H9 (cell line): ENCODE measurements around the gene MAN1A1. TPM values are rescaled to one million over a fixed set of nuclear protein-coding genes. Genes with fewer than 3 reads are reported as not detected.

Experiments
- DNase-seq: peaks from one replicate; pipeline ENCODE4 v3.0.0-alpha.2; 2017
- H2AFZ ChIP-seq: one replicate; pipeline ENCODE4 v1.6.1; 2013; ENCODE audit warnings: mild to moderate bottlenecking, low read length, control low read depth, moderate library complexity
- H2AK5ac ChIP-seq: 2 replicates; pipeline ENCODE4 v1.6.1; 2013; ENCODE audit warnings: low read length, control low read depth, mixed read lengths; ENCODE audit not compliant: insufficient read length
- H2BK120ac ChIP-seq: one replicate; pipeline ENCODE4 v1.6.1; 2013; ENCODE audit warnings: low read depth, mild to moderate bottlenecking, low read length, control low read depth, inconsistent platforms; ENCODE audit not compliant: poor library complexity, severe bottlenecking
- H2BK12ac ChIP-seq: 2 replicates; pipeline ENCODE4 v1.6.1; 2013; ENCODE audit warnings: low read length, control low read depth, mixed read lengths, low read depth; ENCODE audit not compliant: insufficient read length
- H2BK15ac ChIP-seq: 2 replicates; pipeline ENCODE4 v1.6.1; 2013; ENCODE audit warnings: low read depth, low read length, control low read depth
- H2BK20ac ChIP-seq: one replicate; pipeline ENCODE4 v1.6.1; 2013; ENCODE audit warnings: low read depth, mild to moderate bottlenecking, low read length, control low read depth, inconsistent platforms; ENCODE audit not compliant: poor library complexity, severe bottlenecking
- H2BK5ac ChIP-seq: 2 replicates; pipeline ENCODE4 v1.6.1; 2013; ENCODE audit warnings: low read length, control low read depth, mixed read lengths; ENCODE audit not compliant: insufficient read length
- H3K14ac ChIP-seq: 2 replicates; pipeline ENCODE4 v1.6.1; 2013; ENCODE audit warnings: low read length, control low read depth; ENCODE audit not compliant: insufficient read depth
- H3K18ac ChIP-seq: 2 replicates; pipeline ENCODE4 v1.6.1; 2013; ENCODE audit warnings: low read depth, mild to moderate bottlenecking, mixed read lengths, low read length, control low read depth; ENCODE audit not compliant: insufficient read length
- H3K23ac ChIP-seq: 2 replicates; pipeline ENCODE4 v1.6.1; 2013; ENCODE audit warnings: low read length, control low read depth, mixed read lengths, low read depth; ENCODE audit not compliant: insufficient read length
- H3K23me2 ChIP-seq: 2 replicates; pipeline ENCODE4 v1.6.1; 2013; ENCODE audit warnings: low read depth, mild to moderate bottlenecking, mixed read lengths, low read length, control low read depth; ENCODE audit not compliant: insufficient read length, poor library complexity, severe bottlenecking
- H3K27ac ChIP-seq: 2 replicates; pipeline ENCODE4 v1.5.1; 2013; ENCODE audit warnings: low read length, control low read depth, mixed read lengths, low read depth; ENCODE audit not compliant: insufficient read length
- H3K27me3 ChIP-seq: 2 replicates; pipeline ENCODE4 v1.6.1; 2013; ENCODE audit warnings: low read length, control low read depth, inconsistent platforms; ENCODE audit not compliant: insufficient read depth
- H3K4ac ChIP-seq: 2 replicates; pipeline ENCODE4 v1.6.1; 2013; ENCODE audit warnings: low read depth, mild to moderate bottlenecking, control low read depth, inconsistent platforms, low read length, moderate library complexity
- H3K4me1 ChIP-seq: 2 replicates; pipeline ENCODE4 v1.6.1; 2013; ENCODE audit warnings: low read length, control low read depth, inconsistent platforms; ENCODE audit not compliant: insufficient read depth
- H3K4me2 ChIP-seq: 2 replicates; pipeline ENCODE4 v1.6.1; 2013; ENCODE audit warnings: low read length, control low read depth, mixed read lengths; ENCODE audit not compliant: insufficient read length, insufficient read depth
- H3K56ac ChIP-seq: 2 replicates; pipeline ENCODE4 v1.6.1; 2013; ENCODE audit warnings: low read depth, mild to moderate bottlenecking, mixed read lengths, low read length, control low read depth; ENCODE audit not compliant: insufficient read length
- H3K79me1 ChIP-seq: 2 replicates; pipeline ENCODE4 v1.6.1; 2013; ENCODE audit warnings: low read depth, mild to moderate bottlenecking, moderate library complexity, low read length, control low read depth, inconsistent platforms; ENCODE audit not compliant: insufficient read depth, poor library complexity, severe bottlenecking
- H3K79me2 ChIP-seq: 2 replicates; pipeline ENCODE4 v1.6.1; 2013; ENCODE audit warnings: low read length, control low read depth, inconsistent platforms; ENCODE audit not compliant: insufficient read depth
- H3K9ac ChIP-seq: 2 replicates; pipeline ENCODE4 v1.6.1; 2013; ENCODE audit warnings: low read length, control low read depth, mixed read lengths; ENCODE audit not compliant: insufficient read length; ENCODE audit errors: extremely low read depth
- H3K9me3 ChIP-seq: one replicate; pipeline ENCODE4 v1.6.1; 2013; ENCODE audit warnings: low read depth, low read length, inconsistent platforms; ENCODE audit not compliant: control insufficient read depth
- H3T11ph ChIP-seq: one replicate; pipeline ENCODE4 v1.6.1; 2013; ENCODE audit warnings: mild to moderate bottlenecking, low read length, control low read depth, inconsistent platforms
- H4K20me1 ChIP-seq: one replicate; pipeline ENCODE4 v1.6.1; 2013; ENCODE audit not compliant: control insufficient read depth, insufficient read length, insufficient read depth
- H4K5ac ChIP-seq: 2 replicates; pipeline ENCODE4 v1.6.1; 2013; ENCODE audit warnings: low read depth, mild to moderate bottlenecking, mixed read lengths, low read length, control low read depth; ENCODE audit not compliant: insufficient read length
- H4K8ac ChIP-seq: replicated peaks from 2 replicates; pipeline ENCODE4 v1.6.1; 2013; ENCODE audit warnings: low read length, control low read depth, mixed read lengths, low read depth; ENCODE audit not compliant: insufficient read length
- H4K91ac ChIP-seq: 2 replicates; pipeline ENCODE4 v1.6.1; 2013; ENCODE audit warnings: low read depth, mild to moderate bottlenecking, moderate library complexity, mixed read lengths, low read length, control low read depth; ENCODE audit not compliant: insufficient read length
- H3K27ac Mint-ChIP-seq, 3 experiments: 2 replicates in 2 of 3; 3 replicates in 1 of 3; pipeline ENCODE4 v1.8.0; 2020 to 2021; ENCODE audit warnings: mixed read lengths in 3 of 3, mild to moderate bottlenecking in 1 of 3, moderate library complexity in 1 of 3
- H3K27me3 Mint-ChIP-seq: 2 replicates; pipeline ENCODE4 v1.8.0; 2021; ENCODE audit warnings: low read depth, mild to moderate bottlenecking, moderate library complexity, mixed read lengths
- H3K36me3 Mint-ChIP-seq, 3 experiments: 2 replicates in 2 of 3; 3 replicates in 1 of 3; pipeline ENCODE4 v1.8.0; 2020 to 2021; ENCODE audit warnings: low read depth in 3 of 3, mixed read lengths in 3 of 3; ENCODE audit not compliant: insufficient read depth in 1 of 3
- H3K4me1 Mint-ChIP-seq, 2 experiments: 2 replicates each; pipeline ENCODE4 v1.8.0; 2020; ENCODE audit warnings: mixed read lengths in 2 of 2
- H3K4me3 Mint-ChIP-seq, 2 experiments: 2 replicates in 1 of 2; 3 replicates in 1 of 2; pipeline ENCODE4 v1.8.0; 2020 to 2021; ENCODE audit warnings: mild to moderate bottlenecking in 2 of 2, mixed read lengths in 2 of 2, moderate library complexity in 1 of 2
- H3K9me3 Mint-ChIP-seq, 2 experiments: 2 replicates in 1 of 2; 3 replicates in 1 of 2; pipeline ENCODE4 v1.8.0; 2020; ENCODE audit warnings: mild to moderate bottlenecking in 2 of 2, mixed read lengths in 2 of 2, moderate library complexity in 1 of 2
- WGBS: extraction: QIAGEN DNeasy Blood & Tissue Kit; methylation state at CpG from one replicate; pipeline ENCODE4 v1.1.7; 2013; ENCODE audit warnings: missing lambda C conversion rate, low lambda C conversion rate, mixed read lengths; ENCODE audit not compliant: insufficient read length; ENCODE audit errors: extremely low coverage; 5-methylcytosine and 5-hydroxymethylcytosine counted together
- total RNA-seq: library from RNA; stranded (reverse); gene quantifications from 2 replicates; pipeline ENCODE4 v1.2.1, GENCODE V29; 2021
- TF ChIP-seq, protein P1 (sequence below): fragments of 200-600 bp; sonication (generic); conservative IDR thresholded peaks from 3 replicates; pipeline ENCODE4 v1.8.0; 2021; ENCODE audit warnings: antibody characterized with exemption, mild to moderate bottlenecking

MAN1A1 gene
- total RNA-seq, 1 experiment from 2014 or later: 1.6 TPM

GRCh38 chr6:119179842-119180241, 169.7 kb downstream of the MAN1A1 start:
- Histone ChIP-seq H3K27me3 (no peaks in the 10 kb centered on the region), H4K8ac (no peak overlapping the region), H3K9ac (no peak overlapping the region), H4K91ac (no peak overlapping the region), H2BK15ac (no peak overlapping the region), H3T11ph (no peak overlapping the region), H3K18ac (no peak overlapping the region), H2AK5ac (no peak overlapping the region), H2AFZ (no peak overlapping the region), H3K56ac (no peak overlapping the region), H3K23ac (no peak overlapping the region), H3K23me2 (no peaks in the 10 kb centered on the region), H3K14ac (no peak overlapping the region), H2BK5ac (no peak overlapping the region), H3K79me1 (no peaks in the 10 kb centered on the region), H3K79me2 (no peaks in the 10 kb centered on the region), H3K4me1 (no peaks in the 10 kb centered on the region), H3K4ac (no peak overlapping the region), H3K9me3 (no peaks in the 10 kb centered on the region), H2BK120ac (no peak overlapping the region), H4K20me1 (no peaks in the 10 kb centered on the region), H2BK20ac (no peak overlapping the region), H3K27ac (no peak overlapping the region), H3K4me2 (no peak overlapping the region), H4K5ac (no peak overlapping the region), H2BK12ac (no peak overlapping the region)
- peaks cover 0 to 1% (median 0%) of the 10 kb centered on the region in 3 experiments; a peak in 1 of 7 replicates for H3K36me3 Mint-ChIP-seq
- TF ChIP-seq, protein P1, sequence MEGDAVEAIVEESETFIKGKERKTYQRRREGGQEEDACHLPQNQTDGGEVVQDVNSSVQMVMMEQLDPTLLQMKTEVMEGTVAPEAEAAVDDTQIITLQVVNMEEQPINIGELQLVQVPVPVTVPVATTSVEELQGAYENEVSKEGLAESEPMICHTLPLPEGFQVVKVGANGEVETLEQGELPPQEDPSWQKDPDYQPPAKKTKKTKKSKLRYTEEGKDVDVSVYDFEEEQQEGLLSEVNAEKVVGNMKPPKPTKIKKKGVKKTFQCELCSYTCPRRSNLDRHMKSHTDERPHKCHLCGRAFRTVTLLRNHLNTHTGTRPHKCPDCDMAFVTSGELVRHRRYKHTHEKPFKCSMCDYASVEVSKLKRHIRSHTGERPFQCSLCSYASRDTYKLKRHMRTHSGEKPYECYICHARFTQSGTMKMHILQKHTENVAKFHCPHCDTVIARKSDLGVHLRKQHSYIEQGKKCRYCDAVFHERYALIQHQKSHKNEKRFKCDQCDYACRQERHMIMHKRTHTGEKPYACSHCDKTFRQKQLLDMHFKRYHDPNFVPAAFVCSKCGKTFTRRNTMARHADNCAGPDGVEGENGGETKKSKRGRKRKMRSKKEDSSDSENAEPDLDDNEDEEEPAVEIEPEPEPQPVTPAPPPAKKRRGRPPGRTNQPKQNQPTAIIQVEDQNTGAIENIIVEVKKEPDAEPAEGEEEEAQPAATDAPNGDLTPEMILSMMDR: no peak
- H3K27me3 Mint-ChIP-seq: no peaks in the 10 kb centered on the region
- DNase-seq: no peak
- H3K4me3 Mint-ChIP-seq: no peak overlapping the region
- no CpG with 5 or more reads among the region's 3 CpGs for WGBS
- 0 out of 4 replicates have a peak, but pooled peaks cover 0 to 2% of the 10 kb centered on the region in 2 experiments for H3K4me1 Mint-ChIP-seq
- no peak overlapping the region; a peak in 1 of 7 replicates for H3K27ac Mint-ChIP-seq
- H3K9me3 Mint-ChIP-seq: no peaks in the 10 kb centered on the region
